B cell (primary cell): ENCODE results near the gene IRF2BPL. TPM values are rescaled to one million over a fixed set of nuclear protein-coding genes. Genes with fewer than 3 reads are reported as not detected.

ENCODE experiments used
- ATAC-seq: fragments of 200-7000 bp; cut with Tn5 transposase; one replicate; pipeline ENCODE4 v1.10.0; 2021; ENCODE audit warnings: low read depth, mild to moderate bottlenecking, moderate number of reproducible peaks, moderate library complexity
- CTCF ChIA-PET: fragments of 350-600 bp; sonication (Branson Sonifier 250); formaldehyde crosslinking; loops from one replicate; lab custom pipeline; 2021; ENCODE audit warnings: antibody characterized with exemption, inconsistent platforms; lab: Charles Lee
- POLR2A ChIA-PET: fragments of 350-600 bp; sonication (Branson Sonifier 250); formaldehyde crosslinking; loops from one replicate; lab custom pipeline; 2021; ENCODE audit warnings: antibody characterized with exemption; lab: Charles Lee
- DNase-seq: peaks from one replicate; pipeline ENCODE4 v3.0.0; 2013
- H2AFZ ChIP-seq: 2 replicates; pipeline ENCODE4 v1.6.1; 2012; ENCODE audit warnings: mild to moderate bottlenecking, low read depth, low read length; ENCODE audit not compliant: insufficient read depth, poor library complexity, severe bottlenecking
- H3K27ac ChIP-seq, 2 donors: 1 replicate in 1 of 2; 2 replicates in 1 of 2; pipeline ENCODE4 v1.5.1; 2012 to 2013; ENCODE audit warnings: low read length in 2 of 2, mild to moderate bottlenecking in 2 of 2, moderate library complexity in 1 of 2
- H3K27me3 ChIP-seq, 4 experiments: fragments of 200-600 bp in 1 of 4; sonication (generic) in 1 of 4; replicated peaks in 1 of 4; 1 replicate in 2 of 4; 2 replicates in 2 of 4; pipeline versions ENCODE4 v1.6.1 to v1.7.0; 2013 to 2016; ENCODE audit warnings: low read length in 3 of 4, mild to moderate bottlenecking in 2 of 4, mixed read lengths in 1 of 4, moderate library complexity in 1 of 4; ENCODE audit not compliant: insufficient read depth in 4 of 4, control insufficient read depth in 3 of 4; ENCODE audit errors: control extremely low read depth in 1 of 4
- H3K36me3 ChIP-seq, 2 experiments: replicated peaks in 1 of 2; 1 replicate in 1 of 2; 2 replicates in 1 of 2; pipeline versions ENCODE4 v1.6.1 to v1.7.1; 2013; ENCODE audit warnings: low read length in 1 of 2; ENCODE audit not compliant: insufficient read depth in 2 of 2, control insufficient read depth in 1 of 2; ENCODE audit errors: control extremely low read depth in 1 of 2, extremely low read depth in 1 of 2
- H3K4me1 ChIP-seq, 2 donors: fragments of 200-600 bp in 1 of 2; sonication (generic) in 1 of 2; 1 replicate in 1 of 2; 2 replicates in 1 of 2; pipeline versions ENCODE4 v1.5.1 to v1.6.1; 2013 to 2017; ENCODE audit warnings: low read length in 2 of 2; ENCODE audit not compliant: control insufficient read depth in 2 of 2, insufficient read depth in 2 of 2
- H3K4me2 ChIP-seq: replicated peaks from 2 replicates; pipeline ENCODE3; 2012; ENCODE audit warnings: mild to moderate bottlenecking, low read depth, low read length; ENCODE audit not compliant: poor library complexity, severe bottlenecking
- H3K4me3 ChIP-seq, 5 experiments: fragments of 200-600 bp in 1 of 5; sonication (generic) in 1 of 5; 1 replicate in 3 of 5; 2 replicates in 2 of 5; pipeline versions ENCODE4 v1.5.1 to v1.7.0; 2011 to 2016; ENCODE audit warnings: low read length in 4 of 5, mild to moderate bottlenecking in 4 of 5, low read depth in 2 of 5, control low read depth in 1 of 5, moderate library complexity in 1 of 5; ENCODE audit not compliant: insufficient read depth in 1 of 5; ENCODE audit errors: control extremely low read depth in 1 of 5, extremely low read depth in 1 of 5
- H3K79me2 ChIP-seq: fragments of 200-600 bp; sonication (generic); one replicate; pipeline ENCODE4 v1.6.0; 2016; ENCODE audit warnings: low read length; ENCODE audit not compliant: control insufficient read depth, insufficient read depth
- H3K9ac ChIP-seq: fragments of 200-600 bp; sonication (generic); 2 replicates; pipeline ENCODE4 v1.6.1; 2017; ENCODE audit warnings: mild to moderate bottlenecking, low read length, moderate library complexity
- H3K9me3 ChIP-seq, 3 donors: one replicate each; pipeline versions ENCODE4 v1.6.1 to v1.7.1; 2013; ENCODE audit warnings: low read length in 2 of 3; ENCODE audit not compliant: control insufficient read depth in 2 of 3, insufficient read depth in 1 of 3; ENCODE audit errors: control extremely low read depth in 1 of 3
- H4K20me1 ChIP-seq: 2 replicates; pipeline ENCODE4 v1.6.0; 2012; ENCODE audit warnings: mild to moderate bottlenecking, low read length; ENCODE audit not compliant: insufficient read depth, control insufficient read depth, poor library complexity, severe bottlenecking
- H3K27ac Mint-ChIP-seq: one replicate; pipeline ENCODE4 v1.8.0; 2021; ENCODE audit warnings: mixed read lengths
- H3K27me3 Mint-ChIP-seq: one replicate; pipeline ENCODE4 v1.8.0; 2021; ENCODE audit warnings: mixed read lengths
- H3K4me1 Mint-ChIP-seq: one replicate; pipeline ENCODE4 v1.8.0; 2021; ENCODE audit warnings: mixed read lengths
- H3K4me3 Mint-ChIP-seq: one replicate; pipeline ENCODE4 v1.8.0; 2021; ENCODE audit warnings: mixed read lengths
- H3K9me3 Mint-ChIP-seq: one replicate; pipeline ENCODE4 v1.8.0; 2022; ENCODE audit warnings: mixed read lengths; ENCODE audit not compliant: insufficient read depth
- EZH2 ChIP-seq: IDR thresholded peaks from 2 replicates; pipeline ENCODE4 v1.6.1; 2012; ENCODE audit warnings: borderline replicate concordance, low read depth, mild to moderate bottlenecking, moderate library complexity, low read length; ENCODE audit not compliant: insufficient read depth, poor library complexity, severe bottlenecking
- WGBS: methylation state at CpG from one replicate; pipeline ENCODE4 v1.1.5; 2013; ENCODE audit warnings: missing lambda C conversion rate; ENCODE audit not compliant: insufficient coverage; 5-methylcytosine and 5-hydroxymethylcytosine counted together
- intact Hi-C: fragments of 100-400 bp; cut with micrococcal nuclease; formaldehyde crosslinking; loops from one replicate; pipeline ENCODE4 v1.10.0; 2022
- polyA plus RNA-seq: library from polyadenylated mRNA; depleted of rRNA; stranded (reverse); fragments of >200 nt; gene quantifications from 2 replicates; pipeline ENCODE4 v1.2.3, GENCODE V29; 2012
- total RNA-seq, 2 donors: library from RNA; stranded (reverse); fragments of 120-200 nt in 1 of 2; gene quantifications; 1 replicate in 1 of 2; 2 replicates in 1 of 2; pipeline versions ENCODE4 v1.2.3 to v1.2.4, GENCODE V29; 2013 to 2022
- TF ChIP-seq, protein P1 (sequence below): fragments of 200-600 bp; IDR thresholded peaks from one replicate; pipeline ENCODE4 v1.8.0; 2022; ENCODE audit warnings: antibody characterized with exemption, mild to moderate bottlenecking

Gene IRF2BPL
- total and polyA plus RNA-seq, 2 donors (not counting 1 experiment from before 2014, with no cell fraction given) = 27.9 to 34.0 TPM

DNA sequence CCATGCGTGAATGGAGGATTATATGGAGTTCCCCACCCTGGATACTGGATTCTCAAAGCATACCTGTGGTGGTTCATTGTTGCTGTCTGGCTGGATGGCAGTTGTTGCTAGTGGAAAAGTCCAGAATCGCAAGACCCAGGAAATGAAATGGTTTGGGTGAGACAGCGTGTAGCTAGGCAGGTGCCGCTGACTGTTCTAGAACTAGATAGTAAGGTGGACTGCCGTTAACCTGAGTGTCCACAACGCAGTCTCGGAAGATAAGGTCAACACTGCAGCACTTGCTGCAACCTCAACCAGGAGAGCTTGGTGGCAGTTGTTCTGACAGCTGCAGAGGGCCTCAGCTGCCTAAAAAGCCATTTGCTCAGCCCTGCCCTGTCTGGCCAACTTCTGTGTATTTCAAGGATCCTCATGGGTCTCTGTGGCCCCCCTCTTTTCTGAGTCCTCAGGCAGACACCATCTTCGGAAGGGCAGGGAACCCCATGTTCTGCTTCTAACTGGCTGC lies 15.5 kb upstream of the IRF2BPL start:
- Histone ChIP-seq H3K4me2 (peak overlapping the region; percentile 63), H2AFZ (peak overlapping the region; percentile 42), H4K20me1 (no peaks in the 10 kb centered on the region), H3K4me3 (no peak overlapping the region), H3K36me3 (no peaks in the 10 kb centered on the region), H3K9ac (no peak overlapping the region), H3K4me1 (peaks cover 41 to 51% of the 10 kb centered on the region in 2 donors), H3K79me2 (no peaks in the 10 kb centered on the region), H3K27ac (no peak overlapping the region), H3K27me3 (no peaks in the 10 kb centered on the region), H3K9me3 (no peaks in the 10 kb centered on the region)
- Mint-ChIP-seq H3K27me3 (no peaks in the 10 kb centered on the region), H3K4me3 (peak overlapping the region; percentile 68), H3K4me1 (peaks cover 45% of the 10 kb centered on the region), H3K9me3 (no peaks in the 10 kb centered on the region), H3K27ac (peak overlapping the region; percentile 75)
- DNase-seq (no peak), ATAC-seq (no peak)
- TF ChIP-seq EZH2 = no peak
- TF ChIP-seq, protein P1, sequence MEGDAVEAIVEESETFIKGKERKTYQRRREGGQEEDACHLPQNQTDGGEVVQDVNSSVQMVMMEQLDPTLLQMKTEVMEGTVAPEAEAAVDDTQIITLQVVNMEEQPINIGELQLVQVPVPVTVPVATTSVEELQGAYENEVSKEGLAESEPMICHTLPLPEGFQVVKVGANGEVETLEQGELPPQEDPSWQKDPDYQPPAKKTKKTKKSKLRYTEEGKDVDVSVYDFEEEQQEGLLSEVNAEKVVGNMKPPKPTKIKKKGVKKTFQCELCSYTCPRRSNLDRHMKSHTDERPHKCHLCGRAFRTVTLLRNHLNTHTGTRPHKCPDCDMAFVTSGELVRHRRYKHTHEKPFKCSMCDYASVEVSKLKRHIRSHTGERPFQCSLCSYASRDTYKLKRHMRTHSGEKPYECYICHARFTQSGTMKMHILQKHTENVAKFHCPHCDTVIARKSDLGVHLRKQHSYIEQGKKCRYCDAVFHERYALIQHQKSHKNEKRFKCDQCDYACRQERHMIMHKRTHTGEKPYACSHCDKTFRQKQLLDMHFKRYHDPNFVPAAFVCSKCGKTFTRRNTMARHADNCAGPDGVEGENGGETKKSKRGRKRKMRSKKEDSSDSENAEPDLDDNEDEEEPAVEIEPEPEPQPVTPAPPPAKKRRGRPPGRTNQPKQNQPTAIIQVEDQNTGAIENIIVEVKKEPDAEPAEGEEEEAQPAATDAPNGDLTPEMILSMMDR = no peak
- POLR2A ChIA-PET = no interaction called here
- CTCF ChIA-PET = interaction anchor here (0.7 to 5.8 kb wide), 7 partner anchors 10 to 171 kb away, joined by 3 to 30 read pairs (median 5); no protein-coding TSS in a partner anchor
- intact Hi-C loops = no loop called here
- WGBS = 76% methylated on average over 8 of the region's 8 CpGs

DNA sequence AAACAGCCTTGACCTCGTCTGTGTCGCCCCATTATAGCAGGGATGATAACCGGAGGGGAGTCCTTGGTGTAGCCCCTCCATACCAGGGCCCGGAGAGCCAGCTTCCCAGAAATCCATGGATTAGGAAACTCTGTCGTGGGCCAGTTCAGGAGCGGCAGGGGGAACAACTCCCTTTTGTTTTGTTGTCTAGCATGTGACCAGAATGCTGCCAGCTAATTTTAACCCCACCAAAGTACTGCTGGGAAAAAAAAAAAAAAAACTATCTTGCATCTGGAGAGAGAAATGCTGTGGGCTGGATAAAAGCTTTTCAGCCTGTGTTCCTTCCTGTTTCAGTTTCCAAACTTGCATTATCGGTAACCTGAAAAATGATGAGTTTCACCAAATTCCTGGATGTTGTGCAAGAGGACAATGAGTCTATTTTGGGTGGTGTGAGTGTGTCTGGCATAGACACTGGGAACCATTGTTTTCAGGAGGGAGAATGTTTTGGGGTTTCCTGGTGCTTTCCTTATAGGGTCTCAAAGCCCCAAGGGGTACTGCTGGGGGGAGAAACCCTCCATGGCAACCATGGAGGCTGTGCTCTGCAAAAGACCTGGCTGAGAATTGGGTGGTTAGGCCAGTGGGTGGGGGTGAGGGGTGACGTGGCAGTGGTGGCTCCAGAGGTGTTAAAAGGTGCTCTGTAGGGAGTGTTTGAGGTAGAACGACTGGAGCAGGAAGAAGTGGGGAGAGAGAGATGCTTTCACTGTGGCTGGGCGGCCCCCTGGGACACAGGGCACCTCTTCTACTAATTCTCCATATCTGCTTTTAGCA lies 14.9 kb upstream of the IRF2BPL start:
- no peaks in the 10 kb centered on the region for H3K9me3 Mint-ChIP-seq
- Histone ChIP-seq H3K36me3 (no peaks in the 10 kb centered on the region), H3K9ac (no peak overlapping the region), H3K9me3 (no peaks in the 10 kb centered on the region), H3K4me2 (peak overlapping the region; percentile 63), H3K4me3 (peak overlapping the region in 2 of 5 experiments; percentile 7 to 39), H3K27ac (no peak overlapping the region), H4K20me1 (no peaks in the 10 kb centered on the region), H3K79me2 (no peaks in the 10 kb centered on the region), H3K4me1 (peaks cover 48 to 56% of the 10 kb centered on the region in 2 donors), H3K27me3 (no peaks in the 10 kb centered on the region), H2AFZ (peak overlapping the region; percentile 42)
- ATAC-seq = no peak
- DNase-seq = peak; percentile 54
- H3K4me1 Mint-ChIP-seq = peaks cover 50% of the 10 kb centered on the region
- peak overlapping the region; percentile 68 for H3K4me3 Mint-ChIP-seq
- TF ChIP-seq EZH2 = no peak
- TF ChIP-seq, protein P1 = no peak
- CTCF ChIA-PET = interaction anchor here (0.8 to 5.8 kb wide), 8 partner anchors 7 to 130 kb away, joined by 4 to 48 read pairs (median 10); partner anchors contain the start of gene IRF2BPL
- peak overlapping the region; percentile 75 for H3K27ac Mint-ChIP-seq
- 63% methylated on average over 6 of the region's 10 CpGs for WGBS
- H3K27me3 Mint-ChIP-seq = no peaks in the 10 kb centered on the region
- intact Hi-C loops = no loop called here
- POLR2A ChIA-PET = interaction anchor here (0.6 to 2.4 kb wide), 2 partner anchors 13 to 15 kb away, joined by 4 to 15 read pairs; partner anchors contain the start of gene IRF2BPL
